AG10803 (cell line): Measurements from ENCODE around the gene CTBP1.

Experiments used
- DNase-seq: peaks from one replicate; pipeline ENCODE4 v3.0.0; 2010; ENCODE audit warnings: low read depth
- H3K4me3 ChIP-seq: 2 replicates; pipeline ENCODE4 v1.5.1; 2011; ENCODE audit warnings: mild to moderate bottlenecking, low read length, control low read depth
- CTCF ChIP-seq: conservative IDR thresholded peaks from 2 replicates; pipeline ENCODE4 v1.5.1; 2011; ENCODE audit warnings: mild to moderate bottlenecking, low read length, control low read depth, inconsistent platforms

The CTBP1 gene

GRCh38 chr4:1279253-1279652 is 30.3 kb upstream of the CTBP1 start:
- no peak for TF ChIP-seq CTCF
- H3K4me3 ChIP-seq = no peak overlapping the region
- DNase-seq = no peak

DNA sequence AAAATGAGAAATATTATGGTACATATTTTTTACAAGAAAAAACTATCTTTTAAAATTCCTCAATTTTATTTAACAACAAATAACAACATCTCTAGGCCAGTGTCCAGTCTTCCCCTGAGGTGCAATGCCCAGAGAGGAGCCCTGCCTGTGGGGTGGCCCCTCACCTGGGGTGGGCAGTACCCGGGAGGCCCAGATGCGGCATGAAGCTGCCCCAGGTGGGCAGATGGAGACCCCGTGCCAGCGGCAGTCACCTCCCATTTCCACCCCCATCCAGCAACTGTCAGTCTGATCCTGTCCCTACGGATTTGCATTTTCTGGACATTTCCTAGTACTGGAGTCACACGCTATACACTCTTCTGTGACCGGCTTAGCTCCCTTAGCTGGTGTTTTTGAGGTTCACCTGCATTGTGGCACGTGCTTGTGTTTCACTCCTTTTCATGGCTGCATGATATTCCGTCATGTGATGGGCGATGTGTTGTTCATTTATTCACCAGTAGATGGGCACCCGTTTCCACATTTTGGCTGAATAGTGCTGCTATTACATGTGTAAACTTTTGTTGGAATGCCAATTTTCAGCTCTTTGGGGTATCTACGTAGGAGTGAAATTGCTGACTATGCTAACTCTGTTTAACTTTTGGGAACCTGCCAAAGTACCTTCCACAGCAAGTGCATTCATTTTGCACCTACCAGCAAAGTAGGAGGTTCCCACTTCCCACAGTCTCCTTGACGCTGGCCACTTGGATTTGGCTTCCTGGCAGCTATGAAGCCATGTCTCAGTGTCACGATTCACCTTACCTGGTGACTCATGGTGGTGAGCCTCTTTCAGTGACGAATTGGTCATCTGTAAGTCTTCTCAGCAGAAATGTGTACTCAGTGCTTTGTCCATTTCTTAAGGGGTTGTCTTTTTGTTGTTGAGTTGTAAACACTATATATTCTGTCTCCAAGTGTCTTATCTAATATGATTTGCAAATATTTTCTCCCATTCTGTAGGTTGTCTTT is 29.0 kb upstream of the CTBP1 start:
- TF ChIP-seq CTCF = peak; percentile 12; the same call in 1 of the 2 replicates
- DNase-seq = no peak
- no peak overlapping the region for H3K4me3 ChIP-seq

- no peak overlapping the region for H3K4me3 ChIP-seq
- no peak for DNase-seq
- TF ChIP-seq CTCF = no peak
Observed at GRCh38 chr4:1276984-1277383, 28.1 kb upstream of the CTBP1 start.

- DNase-seq = no peak
- no peak overlapping the region for H3K4me3 ChIP-seq
- no peak for TF ChIP-seq CTCF
Observed at GRCh38 chr4:1274871-1275270, 25.9 kb upstream of the CTBP1 start.

GRCh38 chr4:1271686-1272085 is 22.8 kb upstream of the CTBP1 start:
- TF ChIP-seq CTCF = no peak
- no peak for DNase-seq
- no peak overlapping the region for H3K4me3 ChIP-seq

DNA sequence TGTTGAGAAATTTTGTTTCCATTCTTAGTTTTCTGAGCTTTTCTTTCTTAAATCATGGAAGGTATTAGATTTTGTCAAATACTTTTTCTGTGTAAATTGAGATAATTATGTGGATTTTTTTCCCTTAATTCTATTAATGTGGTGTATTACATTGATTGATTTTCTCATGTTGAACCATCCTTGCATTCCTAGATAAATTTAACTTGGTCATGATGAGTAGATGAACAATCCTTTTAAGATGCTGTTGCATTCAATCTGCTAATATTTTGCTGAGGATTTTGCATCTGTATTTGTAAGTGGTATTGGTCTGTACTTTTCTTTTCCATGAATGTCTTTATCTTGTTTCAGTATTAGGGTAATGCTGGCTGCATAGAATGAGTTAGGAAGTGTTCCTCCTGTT is 20.3 kb upstream of the CTBP1 start:
- no peak for TF ChIP-seq CTCF
- H3K4me3 ChIP-seq = no peak overlapping the region
- no peak for DNase-seq
